HCT116 (cell line): ENCODE measurements around the gene CCBE1. TPM values are rescaled to one million over a fixed set of nuclear protein-coding genes. Genes with fewer than 3 reads are reported as not detected.

ENCODE experiments used
- ATAC-seq: fragments of 200-7000 bp; cut with Tn5 transposase; 2 replicates; pipeline ENCODE4 v1.9.1; 2020; ENCODE audit warnings: mild to moderate bottlenecking, moderate library complexity
- BruUV-seq: library from RNA; stranded (reverse); fragments of 400-500 nt; replicated peaks from 2 replicates; lab custom pipeline; 2021; lab: Mats Ljungman, UMichigan
- CTCF ChIA-PET: fragments of 300-600 bp; sonication (Branson Sonifier 250); formaldehyde crosslinking; loops from one replicate; lab custom pipeline; 2021; ENCODE audit warnings: antibody characterized with exemption; lab: Charles Lee
- POLR2A ChIA-PET: fragments of 300-600, 350-600 bp; sonication (Branson Sonifier 250); formaldehyde crosslinking; loops from one replicate; lab custom pipeline; 2021; ENCODE audit warnings: antibody characterized with exemption; lab: Charles Lee
- RAD21 ChIA-PET, 2 experiments: fragments of 300-600 bp; sonication (Branson Sonifier 250); formaldehyde crosslinking; loops; one replicate each; lab custom pipeline; 2023; ENCODE audit warnings: low total read pairs in 2 of 2; ENCODE audit not compliant: uncharacterized antibody in 2 of 2, unreplicated experiment in 2 of 2, low non-redundant PET in 1 of 2; lab: Charles Lee
- DNase-seq: peaks from one replicate; pipeline ENCODE4 v3.0.0-alpha.2; 2010; ENCODE audit warnings: low read depth, low spot score
- H2AFZ ChIP-seq: fragments of 200-600 bp; shearing (Covaris generic), sonication (generic); 2 replicates; pipeline ENCODE4 v1.6.1; 2017; ENCODE audit warnings: low read depth, mixed run types, mixed read lengths, antibody characterized with exemption, low read length; ENCODE audit not compliant: poor library complexity, severe bottlenecking
- H3K27ac ChIP-seq: 2 replicates; pipeline ENCODE4 v1.5.1; 2012; ENCODE audit warnings: low read depth, low read length
- H3K27me3 ChIP-seq: fragments of 200-600 bp; sonication (generic); 2 replicates; pipeline ENCODE4 v1.6.1; 2016; ENCODE audit warnings: mixed run types, low read length, mixed read lengths; ENCODE audit not compliant: insufficient read depth
- H3K36me3 ChIP-seq, 2 experiments: fragments of 200-500 bp in 1 of 2; fragments of 200-600 bp in 1 of 2; sonication (Bioruptor generic) in 1 of 2; sonication (generic) in 1 of 2; 2 replicates each; pipeline versions ENCODE4 v1.5.1 to v1.6.1; 2014 to 2016; ENCODE audit warnings: low read length in 2 of 2, inconsistent platforms in 1 of 2, mixed read lengths in 1 of 2, mixed run types in 1 of 2; ENCODE audit not compliant: insufficient read depth in 2 of 2, control insufficient read depth in 1 of 2
- H3K4me1 ChIP-seq, 2 experiments: fragments of 200-600 bp in 1 of 2; sonication (generic) in 1 of 2; 2 replicates each; pipeline versions ENCODE4 v1.5.1 to v1.6.1; 2012 to 2017; ENCODE audit warnings: low read length in 2 of 2, inconsistent platforms in 1 of 2, mild to moderate bottlenecking in 1 of 2, mixed read lengths in 1 of 2, mixed run types in 1 of 2, moderate library complexity in 1 of 2; ENCODE audit not compliant: insufficient read depth in 2 of 2, control insufficient read depth in 1 of 2
- H3K4me2 ChIP-seq: fragments of 200-600 bp; sonication (generic); 2 replicates; pipeline ENCODE4 v1.6.1; 2017; ENCODE audit warnings: mixed run types, low read length, mixed read lengths
- H3K4me3 ChIP-seq, 2 experiments: fragments of 200-600 bp in 1 of 2; sonication (generic) in 1 of 2; replicated peaks in 1 of 2; 2 replicates each; pipeline ENCODE4 v1.5.1; 2011 to 2016; ENCODE audit warnings: low read length in 2 of 2, control low read depth in 1 of 2, low read depth in 1 of 2, mild to moderate bottlenecking in 1 of 2, mixed read lengths in 1 of 2, mixed run types in 1 of 2
- H3K79me2 ChIP-seq: fragments of 200-600 bp; sonication (generic); 2 replicates; pipeline ENCODE4 v1.6.1; 2017; ENCODE audit warnings: mild to moderate bottlenecking, mixed run types, low read length, moderate library complexity, mixed read lengths; ENCODE audit not compliant: insufficient read depth
- H3K9ac ChIP-seq: fragments of 200-600 bp; sonication (generic); 2 replicates; pipeline ENCODE4 v1.6.1; 2016; ENCODE audit warnings: low read length, mixed read lengths
- H3K9me2 ChIP-seq: fragments of 200-600 bp; sonication (generic), shearing (Covaris generic); 2 replicates; pipeline ENCODE4 v1.6.1; 2017; ENCODE audit warnings: mixed run types, mild to moderate bottlenecking, moderate library complexity; ENCODE audit not compliant: insufficient read depth
- H3K9me3 ChIP-seq, 2 experiments: fragments of 200-500 bp in 1 of 2; fragments of 200-600 bp in 1 of 2; sonication (Bioruptor generic) in 1 of 2; sonication (generic) in 1 of 2; 2 replicates each; pipeline ENCODE4 v1.6.1; 2014 to 2017; ENCODE audit warnings: low read length in 2 of 2, mixed read lengths in 2 of 2, inconsistent platforms in 1 of 2, low read depth in 1 of 2, mild to moderate bottlenecking in 1 of 2, mixed run types in 1 of 2, moderate library complexity in 1 of 2; ENCODE audit not compliant: control insufficient read depth in 1 of 2, insufficient read depth in 1 of 2
- H4K20me1 ChIP-seq: fragments of 200-600 bp; sonication (generic), shearing (Covaris generic); 2 replicates; pipeline ENCODE4 v1.6.1; 2017; ENCODE audit warnings: mixed run types, mild to moderate bottlenecking, moderate library complexity; ENCODE audit not compliant: insufficient read depth
- CBX3 ChIP-seq: IDR thresholded peaks from 2 replicates; pipeline ENCODE4 v1.6.1; 2012; ENCODE audit warnings: low read depth
- CEBPB ChIP-seq: IDR thresholded peaks from 2 replicates; pipeline ENCODE4 v1.6.1; 2012; ENCODE audit warnings: low read depth
- EGR1 ChIP-seq: IDR thresholded peaks from 2 replicates; pipeline ENCODE4 v1.6.1; 2012; ENCODE audit warnings: low read depth
- ELF1 ChIP-seq: IDR thresholded peaks from 2 replicates; pipeline ENCODE4 v1.6.1; 2012; ENCODE audit warnings: low read depth, borderline replicate concordance
- EZH2 ChIP-seq: fragments of 200-600 bp; sonication (generic); IDR thresholded peaks from 2 replicates; pipeline ENCODE4 v1.6.1; 2017; ENCODE audit warnings: antibody characterized with exemption, mixed run types
- FOSL1 ChIP-seq: IDR thresholded peaks from 2 replicates; pipeline ENCODE4 v1.6.1; 2012; ENCODE audit warnings: low read depth
- POLR2A ChIP-seq: IDR thresholded peaks from 2 replicates; pipeline ENCODE4 v1.7.0; 2011; ENCODE audit warnings: borderline replicate concordance; ENCODE audit not compliant: insufficient read depth, insufficient read length; ENCODE audit errors: extremely low read depth
- POLR2AphosphoS5 ChIP-seq: IDR thresholded peaks from 2 replicates; pipeline ENCODE4 v1.6.1; 2011; ENCODE audit warnings: mild to moderate bottlenecking, low read depth, low read length, moderate library complexity
- RAD21 ChIP-seq: IDR thresholded peaks from 2 replicates; pipeline ENCODE4 v1.6.1; 2012; ENCODE audit warnings: low read depth, mild to moderate bottlenecking
- SIN3A ChIP-seq: IDR thresholded peaks from 2 replicates; pipeline ENCODE4 v1.6.1; 2012; ENCODE audit warnings: low read depth
- SP1 ChIP-seq: IDR thresholded peaks from 2 replicates; pipeline ENCODE4 v1.6.1; 2012; ENCODE audit warnings: low read depth
- SRF ChIP-seq: IDR thresholded peaks from 2 replicates; pipeline ENCODE4 v1.6.1; 2012; ENCODE audit warnings: low read depth
- TCF7L2 ChIP-seq: IDR thresholded peaks from 2 replicates; pipeline ENCODE4 v1.7.0; 2011; ENCODE audit warnings: borderline replicate concordance, inconsistent platforms; ENCODE audit not compliant: insufficient read depth, insufficient read length; ENCODE audit errors: extremely low read depth
- YY1 ChIP-seq: IDR thresholded peaks from 2 replicates; pipeline ENCODE4 v1.6.1; 2011; ENCODE audit warnings: low read length, low read depth, moderate library complexity, mild to moderate bottlenecking; ENCODE audit not compliant: insufficient replicate concordance; ENCODE audit errors: extremely low read depth
- ZNF274 ChIP-seq: fragments of 200-500 bp; sonication (Bioruptor generic); IDR thresholded peaks from 2 replicates; pipeline ENCODE4 v1.6.1; 2014; ENCODE audit warnings: mild to moderate bottlenecking, low read depth, low read length, inconsistent platforms
- intact Hi-C: fragments of 100-400 bp; cut with micrococcal nuclease; formaldehyde crosslinking; loops from 2 replicates; pipeline ENCODE4 v1.10.0; 2022
- total RNA-seq: library from RNA; stranded (reverse); gene quantifications from one replicate; pipeline ENCODE4 v1.2.1, GENCODE V29; 2021; ENCODE audit not compliant: unreplicated experiment
- TF ChIP-seq, protein P1 (sequence below): IDR thresholded peaks from 2 replicates; pipeline ENCODE4 v1.6.1; 2012
- TF ChIP-seq, protein P2 (sequence below): IDR thresholded peaks from 2 replicates; pipeline ENCODE4 v1.6.1; 2011; ENCODE audit warnings: mild to moderate bottlenecking, low read length, moderate library complexity; ENCODE audit not compliant: insufficient replicate concordance; ENCODE audit errors: extremely low read depth
- TF ChIP-seq, protein P3 (sequence below), 3 experiments: fragments of 200-600 bp in 1 of 3; sonication (generic) in 1 of 3; IDR thresholded peaks in 2 of 3; conservative IDR thresholded peaks in 1 of 3; 2 replicates each; pipeline ENCODE4 v1.5.1; 2012 to 2017; ENCODE audit warnings: low read depth in 2 of 3, low read length in 2 of 3, antibody characterized with exemption in 1 of 3, borderline replicate concordance in 1 of 3, control low read depth in 1 of 3, mild to moderate bottlenecking in 1 of 3, mixed read lengths in 1 of 3, mixed run types in 1 of 3, moderate library complexity in 1 of 3; ENCODE audit not compliant: insufficient read depth in 1 of 3
- TF ChIP-seq, protein P4 (sequence below): IDR thresholded peaks from 2 replicates; pipeline ENCODE4 v1.6.1; 2012
- TF ChIP-seq, protein P5 (sequence below): IDR thresholded peaks from 2 replicates; pipeline ENCODE4 v1.6.1; 2012; ENCODE audit warnings: low read depth

The CCBE1 gene
- total RNA-seq, 1 experiment from 2014 or later: 0.84 TPM

DNA sequence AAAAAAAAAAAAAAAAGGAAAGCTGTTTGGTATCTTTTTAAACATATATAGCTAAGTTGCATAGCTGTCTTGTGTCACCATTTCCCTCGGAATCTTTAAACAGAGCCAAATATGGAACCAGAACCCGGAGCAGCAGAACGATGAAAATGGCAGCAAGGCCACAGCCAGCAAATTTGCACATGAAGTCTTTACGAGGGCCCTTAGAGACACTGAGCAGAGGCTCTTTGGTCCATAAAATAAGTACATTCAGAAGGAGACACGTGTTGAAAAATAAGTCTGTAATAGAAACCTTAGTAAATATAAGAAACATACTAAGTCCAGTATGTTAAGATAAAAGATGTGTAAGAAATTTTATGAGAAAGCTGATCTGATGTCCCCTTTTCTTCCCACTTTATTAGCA, 16.2 kb downstream of the CCBE1 start:
- intact Hi-C loops: no loop called here
- Histone ChIP-seq H3K36me3 (no peaks in the 10 kb centered on the region), H2AFZ (no peak overlapping the region), H4K20me1 (no peaks in the 10 kb centered on the region), H3K27me3 (peaks cover 22% of the 10 kb centered on the region), H3K79me2 (no peaks in the 10 kb centered on the region), H3K27ac (no peak overlapping the region), H3K4me3 (no peak overlapping the region), H3K4me2 (no peak overlapping the region), H3K9ac (no peak overlapping the region), H3K4me1 (no peaks in the 10 kb centered on the region), H3K9me2 (no peaks in the 10 kb centered on the region), H3K9me3 (no peaks in the 10 kb centered on the region)
- no TSS peak for BruUV-seq
- no peak for ATAC-seq
- TF ChIP-seq YY1 (no peak), POLR2AphosphoS5 (no peak), TCF7L2 (no peak), POLR2A (no peak), SRF (no peak), CBX3 (no peak), ELF1 (no peak), CEBPB (no peak), SIN3A (no peak), EZH2 (no peak), ZNF274 (no peak), SP1 (no peak), EGR1 (no peak), RAD21 (no peak), FOSL1 (no peak)
- TF ChIP-seq, protein P1, sequence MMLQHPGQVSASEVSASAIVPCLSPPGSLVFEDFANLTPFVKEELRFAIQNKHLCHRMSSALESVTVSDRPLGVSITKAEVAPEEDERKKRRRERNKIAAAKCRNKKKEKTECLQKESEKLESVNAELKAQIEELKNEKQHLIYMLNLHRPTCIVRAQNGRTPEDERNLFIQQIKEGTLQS: no peak
- TF ChIP-seq, protein P2, sequence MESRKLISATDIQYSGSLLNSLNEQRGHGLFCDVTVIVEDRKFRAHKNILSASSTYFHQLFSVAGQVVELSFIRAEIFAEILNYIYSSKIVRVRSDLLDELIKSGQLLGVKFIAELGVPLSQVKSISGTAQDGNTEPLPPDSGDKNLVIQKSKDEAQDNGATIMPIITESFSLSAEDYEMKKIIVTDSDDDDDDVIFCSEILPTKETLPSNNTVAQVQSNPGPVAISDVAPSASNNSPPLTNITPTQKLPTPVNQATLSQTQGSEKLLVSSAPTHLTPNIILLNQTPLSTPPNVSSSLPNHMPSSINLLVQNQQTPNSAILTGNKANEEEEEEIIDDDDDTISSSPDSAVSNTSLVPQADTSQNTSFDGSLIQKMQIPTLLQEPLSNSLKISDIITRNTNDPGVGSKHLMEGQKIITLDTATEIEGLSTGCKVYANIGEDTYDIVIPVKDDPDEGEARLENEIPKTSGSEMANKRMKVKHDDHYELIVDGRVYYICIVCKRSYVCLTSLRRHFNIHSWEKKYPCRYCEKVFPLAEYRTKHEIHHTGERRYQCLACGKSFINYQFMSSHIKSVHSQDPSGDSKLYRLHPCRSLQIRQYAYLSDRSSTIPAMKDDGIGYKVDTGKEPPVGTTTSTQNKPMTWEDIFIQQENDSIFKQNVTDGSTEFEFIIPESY: no peak
- TF ChIP-seq, protein P3, sequence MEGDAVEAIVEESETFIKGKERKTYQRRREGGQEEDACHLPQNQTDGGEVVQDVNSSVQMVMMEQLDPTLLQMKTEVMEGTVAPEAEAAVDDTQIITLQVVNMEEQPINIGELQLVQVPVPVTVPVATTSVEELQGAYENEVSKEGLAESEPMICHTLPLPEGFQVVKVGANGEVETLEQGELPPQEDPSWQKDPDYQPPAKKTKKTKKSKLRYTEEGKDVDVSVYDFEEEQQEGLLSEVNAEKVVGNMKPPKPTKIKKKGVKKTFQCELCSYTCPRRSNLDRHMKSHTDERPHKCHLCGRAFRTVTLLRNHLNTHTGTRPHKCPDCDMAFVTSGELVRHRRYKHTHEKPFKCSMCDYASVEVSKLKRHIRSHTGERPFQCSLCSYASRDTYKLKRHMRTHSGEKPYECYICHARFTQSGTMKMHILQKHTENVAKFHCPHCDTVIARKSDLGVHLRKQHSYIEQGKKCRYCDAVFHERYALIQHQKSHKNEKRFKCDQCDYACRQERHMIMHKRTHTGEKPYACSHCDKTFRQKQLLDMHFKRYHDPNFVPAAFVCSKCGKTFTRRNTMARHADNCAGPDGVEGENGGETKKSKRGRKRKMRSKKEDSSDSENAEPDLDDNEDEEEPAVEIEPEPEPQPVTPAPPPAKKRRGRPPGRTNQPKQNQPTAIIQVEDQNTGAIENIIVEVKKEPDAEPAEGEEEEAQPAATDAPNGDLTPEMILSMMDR (IDR thresholded peaks at IDR 0.05 in 2 of 3, conservative IDR thresholded peaks at IDR 0.05 in 1 of 3; ENCODE audit: borderline replicate concordance in 1 of 3, insufficient read depth in 1 of 3, low read depth in 2 of 3, low read length in 2 of 3): no peak
- TF ChIP-seq, protein P4, sequence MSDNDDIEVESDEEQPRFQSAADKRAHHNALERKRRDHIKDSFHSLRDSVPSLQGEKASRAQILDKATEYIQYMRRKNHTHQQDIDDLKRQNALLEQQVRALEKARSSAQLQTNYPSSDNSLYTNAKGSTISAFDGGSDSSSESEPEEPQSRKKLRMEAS: no peak
- TF ChIP-seq, protein P5, sequence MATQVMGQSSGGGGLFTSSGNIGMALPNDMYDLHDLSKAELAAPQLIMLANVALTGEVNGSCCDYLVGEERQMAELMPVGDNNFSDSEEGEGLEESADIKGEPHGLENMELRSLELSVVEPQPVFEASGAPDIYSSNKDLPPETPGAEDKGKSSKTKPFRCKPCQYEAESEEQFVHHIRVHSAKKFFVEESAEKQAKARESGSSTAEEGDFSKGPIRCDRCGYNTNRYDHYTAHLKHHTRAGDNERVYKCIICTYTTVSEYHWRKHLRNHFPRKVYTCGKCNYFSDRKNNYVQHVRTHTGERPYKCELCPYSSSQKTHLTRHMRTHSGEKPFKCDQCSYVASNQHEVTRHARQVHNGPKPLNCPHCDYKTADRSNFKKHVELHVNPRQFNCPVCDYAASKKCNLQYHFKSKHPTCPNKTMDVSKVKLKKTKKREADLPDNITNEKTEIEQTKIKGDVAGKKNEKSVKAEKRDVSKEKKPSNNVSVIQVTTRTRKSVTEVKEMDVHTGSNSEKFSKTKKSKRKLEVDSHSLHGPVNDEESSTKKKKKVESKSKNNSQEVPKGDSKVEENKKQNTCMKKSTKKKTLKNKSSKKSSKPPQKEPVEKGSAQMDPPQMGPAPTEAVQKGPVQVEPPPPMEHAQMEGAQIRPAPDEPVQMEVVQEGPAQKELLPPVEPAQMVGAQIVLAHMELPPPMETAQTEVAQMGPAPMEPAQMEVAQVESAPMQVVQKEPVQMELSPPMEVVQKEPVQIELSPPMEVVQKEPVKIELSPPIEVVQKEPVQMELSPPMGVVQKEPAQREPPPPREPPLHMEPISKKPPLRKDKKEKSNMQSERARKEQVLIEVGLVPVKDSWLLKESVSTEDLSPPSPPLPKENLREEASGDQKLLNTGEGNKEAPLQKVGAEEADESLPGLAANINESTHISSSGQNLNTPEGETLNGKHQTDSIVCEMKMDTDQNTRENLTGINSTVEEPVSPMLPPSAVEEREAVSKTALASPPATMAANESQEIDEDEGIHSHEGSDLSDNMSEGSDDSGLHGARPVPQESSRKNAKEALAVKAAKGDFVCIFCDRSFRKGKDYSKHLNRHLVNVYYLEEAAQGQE: no peak
- ChIA-PET RAD21 (no interaction called here), POLR2A (no interaction called here), CTCF (interaction anchor here (1.9 kb wide), 1 partner anchor 16 kb away, joined by 6 read pairs; the partner anchor contains the start of gene CCBE1)
- no peak for DNase-seq
